Activated T-helper 9 cell treated with anti-CD3 and anti-CD28 coated beads, Interleukin-2, amount 50 U/mL, for 16 hours (primary cell): ENCODE results near the gene KAZALD1.

Source experiments
- DNase-seq: peaks from one replicate; pipeline ENCODE4 v3.0.0-alpha.2; 2020; ENCODE audit warnings: low read depth

The KAZALD1 gene

GRCh38 chr10:101047961-101048892 lies 13.6 kb upstream of the KAZALD1 start:
- no peak for DNase-seq

- DNase-seq, result peak; percentile 69
Observed at GRCh38 chr10:101050208-101051069, 11.3 kb upstream of the KAZALD1 start.

GRCh38 chr10:101052285-101052684 lies 9.5 kb upstream of the KAZALD1 start:
- DNase-seq, result no peak

GRCh38 chr10:101053516-101053915 lies 8.3 kb upstream of the KAZALD1 start:
- DNase-seq, result no peak

- no peak for DNase-seq
Observed at GRCh38 chr10:101054351-101054750, 7.4 kb upstream of the KAZALD1 start.

DNA sequence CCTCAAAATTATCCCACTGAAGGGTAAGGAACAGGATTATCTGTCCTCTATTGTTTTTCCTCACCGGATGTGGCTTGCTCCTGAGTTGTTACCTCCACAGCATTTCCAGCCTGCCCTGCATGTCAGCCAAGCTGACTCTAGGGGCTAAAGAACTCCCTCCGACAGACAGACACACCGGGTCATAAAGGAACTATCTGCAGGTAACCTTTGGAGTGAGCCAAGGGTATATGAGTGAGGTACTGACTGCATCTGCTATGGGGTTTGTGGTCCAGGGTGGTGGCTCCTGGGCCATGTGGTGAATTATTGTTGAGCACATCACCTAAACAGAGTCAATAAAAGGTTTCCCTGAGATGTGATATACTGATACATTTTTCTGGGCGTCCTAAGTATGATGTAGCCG lies 6.9 kb upstream of the KAZALD1 start:
- DNase-seq, result no peak

- no peak for DNase-seq
Observed at GRCh38 chr10:101055411-101055810, 6.4 kb upstream of the KAZALD1 start.

GRCh38 chr10:101056365-101057151 lies 5.2 kb upstream of the KAZALD1 start:
- no peak for DNase-seq

- peak; percentile 81 for DNase-seq
Observed at GRCh38 chr10:101060036-101060950, 1.5 kb upstream of the KAZALD1 start.

DNA sequence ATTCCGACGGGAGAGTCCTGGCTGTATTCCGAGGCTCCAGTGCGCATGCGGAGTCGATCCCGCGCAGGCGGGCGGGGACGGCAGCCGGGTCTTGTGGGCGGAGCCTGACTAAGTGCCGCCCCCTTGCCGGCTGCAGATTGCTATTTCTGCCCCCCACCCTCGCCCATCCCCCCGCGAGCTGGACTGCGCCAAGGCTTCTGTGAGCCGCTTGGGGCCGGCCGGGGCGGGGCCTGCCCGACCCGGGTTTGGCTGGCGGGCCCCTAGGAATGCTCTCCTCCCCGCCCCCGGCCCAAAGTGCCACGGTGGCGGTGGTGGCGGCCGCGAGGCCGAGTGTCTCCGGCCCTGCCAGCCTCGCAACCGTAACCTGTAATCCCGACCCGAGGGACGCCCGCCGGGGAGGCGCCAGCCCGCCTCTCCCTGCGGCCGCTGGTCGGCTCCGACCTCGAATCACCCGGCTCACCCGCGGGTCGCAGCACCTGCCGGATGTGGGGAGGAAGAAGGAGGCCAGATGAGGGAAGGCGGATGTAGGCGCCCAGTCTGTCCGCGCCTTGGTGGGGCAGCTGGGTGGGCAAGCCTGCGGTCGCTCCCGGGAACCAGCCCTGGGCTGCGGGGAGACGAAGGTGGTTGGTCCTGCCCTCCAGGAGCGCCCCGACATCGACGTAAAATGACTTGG lies 702 bp upstream of the KAZALD1 start:
- peak; percentile 82 for DNase-seq

GRCh38 chr10:101062232-101063049 lies 652 bp downstream of the KAZALD1 start:
- DNase-seq, result peak; percentile 43

GRCh38 chr10:101063050-101063525 lies 1.3 kb downstream of the KAZALD1 start:
- no peak for DNase-seq

- DNase-seq, result no peak
Observed at GRCh38 chr10:101063548-101064414, 2.0 kb downstream of the KAZALD1 start.

DNA sequence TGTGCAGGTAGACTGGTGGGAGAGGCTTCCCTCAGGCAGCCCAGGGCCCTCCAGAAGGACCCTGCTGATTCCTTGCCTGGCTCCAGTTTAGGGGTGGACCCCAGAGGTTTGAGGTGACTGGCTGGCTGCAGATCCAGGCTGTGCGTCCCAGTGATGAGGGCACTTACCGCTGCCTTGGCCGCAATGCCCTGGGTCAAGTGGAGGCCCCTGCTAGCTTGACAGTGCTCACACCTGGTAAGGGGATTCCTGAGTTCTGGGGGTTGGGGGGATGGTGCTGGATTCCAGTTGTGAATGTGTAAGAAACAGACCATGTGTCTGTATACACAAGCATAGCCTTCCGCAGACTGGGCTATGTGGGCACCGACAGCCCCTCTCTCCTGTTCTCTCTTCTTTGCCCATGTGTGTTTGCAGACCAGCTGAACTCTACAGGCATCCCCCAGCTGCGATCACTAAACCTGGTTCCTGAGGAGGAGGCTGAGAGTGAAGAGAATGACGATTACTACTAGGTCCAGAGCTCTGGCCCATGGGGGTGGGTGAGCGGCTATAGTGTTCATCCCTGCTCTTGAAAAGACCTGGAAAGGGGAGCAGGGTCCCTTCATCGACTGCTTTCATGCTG lies 2.7 kb downstream of the KAZALD1 start:
- no peak for DNase-seq

DNA sequence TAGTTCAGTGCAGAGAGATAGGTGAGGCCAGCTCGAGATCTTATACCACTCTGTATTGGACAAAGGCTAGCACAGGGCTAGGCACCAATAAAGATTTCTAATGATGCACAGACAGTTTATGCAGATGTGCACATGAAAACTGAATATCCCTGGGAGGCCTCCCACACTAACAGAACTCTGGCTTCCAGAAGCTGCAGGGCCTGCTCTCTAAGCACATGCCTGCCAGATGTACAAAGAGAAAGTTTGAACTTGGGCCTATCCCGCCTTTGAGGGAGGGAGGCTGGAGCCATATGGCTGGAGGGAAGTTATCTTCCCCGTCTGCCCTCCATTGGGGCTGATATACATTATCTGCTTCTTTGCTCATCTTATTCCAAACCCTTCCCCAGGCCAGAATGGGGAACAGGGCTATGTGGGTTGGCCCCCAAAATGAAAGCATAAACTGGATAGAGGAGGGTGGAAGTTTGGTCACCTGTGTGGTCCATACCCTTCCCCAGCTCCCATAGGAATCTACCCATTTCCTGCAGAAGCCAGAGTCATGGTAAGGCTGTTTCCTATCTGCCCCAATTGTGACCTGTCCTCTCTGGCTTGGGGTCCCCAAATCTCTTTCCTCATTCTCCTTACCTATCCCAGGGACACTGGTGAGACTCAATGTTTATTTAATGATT lies 3.8 kb downstream of the KAZALD1 start:
- DNase-seq, result no peak

DNA sequence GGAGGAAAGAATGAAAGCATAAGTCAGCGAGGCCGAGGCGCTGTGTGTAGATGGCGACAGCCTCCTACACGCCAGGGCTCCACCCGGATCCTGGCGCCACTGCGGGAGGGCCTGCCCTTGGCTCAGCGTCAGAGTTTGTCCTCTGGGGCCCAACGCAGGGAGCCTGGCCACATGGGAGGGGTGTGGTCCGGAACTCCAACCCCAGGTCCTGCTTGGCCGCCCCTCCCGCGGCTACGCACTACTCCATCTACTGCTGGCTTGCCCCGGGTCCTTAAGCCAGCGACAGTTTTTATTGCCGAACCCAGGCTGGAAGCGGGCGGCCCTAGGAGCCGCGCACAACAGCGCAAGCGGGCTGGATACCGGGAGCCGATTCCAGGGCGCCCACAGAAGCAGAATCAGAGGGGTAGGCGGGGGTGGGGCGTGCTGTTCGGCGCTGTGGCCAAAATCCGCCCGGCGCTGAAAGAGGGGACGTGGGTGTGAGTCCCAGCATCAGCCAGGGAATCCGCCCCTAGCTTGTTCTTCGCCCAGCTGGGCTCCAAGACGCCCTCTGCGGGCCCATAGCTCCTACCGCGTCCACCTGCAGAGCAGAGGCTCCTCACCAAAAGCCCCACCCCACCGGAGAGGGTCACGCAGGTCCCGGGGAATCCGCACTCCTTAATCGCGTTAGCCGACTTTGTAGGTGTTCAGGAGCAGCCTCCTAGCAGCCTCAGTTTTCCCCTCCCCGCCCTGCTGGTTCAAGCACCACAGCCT lies 4.5 kb downstream of the KAZALD1 start:
- DNase-seq, result peak; percentile 19
